Kidney (tissue), 22 donors: ENCODE data around the gene TSPAN14. TPM values are rescaled to one million over a fixed set of nuclear protein-coding genes. Genes with fewer than 3 reads are reported as not detected.

Source experiments
- DNase-seq, 5 donors: peaks; one replicate each; pipeline ENCODE4 v3.0.0-alpha.2; 2013 to 2020
- FAIRE-seq: peaks from 2 replicates; lab custom pipeline; 2012; peaks lifted over from hg19 to GRCh38; lab: Jason Lieb, UNC
- H3K27ac ChIP-seq, 2 donors: one replicate each; pipeline ENCODE4 v1.7.0; 2013; ENCODE audit warnings: low read depth in 2 of 2, low read length in 2 of 2, inconsistent platforms in 1 of 2
- H3K27me3 ChIP-seq: one replicate; pipeline ENCODE4 v1.7.1; 2013; ENCODE audit warnings: low read length, inconsistent platforms; ENCODE audit not compliant: control insufficient read depth, insufficient read depth
- H3K36me3 ChIP-seq, 3 donors: one replicate each; pipeline versions ENCODE4 v1.7.0 to v1.7.1; 2013; ENCODE audit warnings: low read length in 3 of 3, control low read depth in 1 of 3, inconsistent platforms in 1 of 3; ENCODE audit not compliant: insufficient read depth in 3 of 3, control insufficient read depth in 2 of 3
- H3K4me1 ChIP-seq, 3 donors: one replicate each; pipeline versions ENCODE4 v1.7.0 to v1.7.1; 2013; ENCODE audit warnings: low read length in 3 of 3, inconsistent platforms in 1 of 3, low read depth in 1 of 3; ENCODE audit not compliant: control insufficient read depth in 2 of 3, insufficient read depth in 2 of 3
- H3K4me3 ChIP-seq, 3 donors: one replicate each; pipeline versions ENCODE4 v1.7.0 to v1.8.1; 2013; ENCODE audit warnings: low read length in 3 of 3, control low read depth in 1 of 3, inconsistent platforms in 1 of 3
- H3K9ac ChIP-seq, 3 donors: one replicate each; pipeline versions ENCODE4 v1.7.0 to v1.7.1; 2013; ENCODE audit warnings: low read length in 3 of 3, control low read depth in 1 of 3, inconsistent platforms in 1 of 3
- H3K9me3 ChIP-seq, 3 donors: one replicate each; pipeline versions ENCODE4 v1.7.0 to v1.7.1; 2013; ENCODE audit warnings: low read length in 3 of 3, control low read depth in 1 of 3, inconsistent platforms in 1 of 3; ENCODE audit not compliant: control insufficient read depth in 2 of 3, insufficient read depth in 1 of 3
- CTCF ChIP-seq: IDR thresholded peaks from 3 replicates; pipeline ENCODE4 v1.5.1; 2012; ENCODE audit warnings: mild to moderate bottlenecking, moderate library complexity, borderline replicate concordance; ENCODE audit not compliant: insufficient read depth; ENCODE audit errors: extremely low read depth
- intact Hi-C: fragments of 100-400 bp; cut with DNase I; formaldehyde crosslinking; loops from one replicate; pipeline ENCODE4 v1.11.1; 2022
- long read RNA-seq, 10 donors: library from polyadenylated mRNA in 1 of 10; unstranded in 1 of 10; transcript quantifications; one replicate each; pipeline ENCODE4 v2.0.0 and lab custom pipeline, GENCODE V29; 2021 to 2026
- polyA plus RNA-seq: library from polyadenylated mRNA; stranded (reverse); fragments of 350-450 nt; fragmentation: Illumina TruSeq; extraction: RNeasy Lipid Tissue Mini Kit (QIAGEN cat#74804); gene quantifications from one replicate; pipeline ENCODE4 v1.2.3, GENCODE V29; 2014; ENCODE audit warnings: low read depth, low replicate concordance; ENCODE audit not compliant: insufficient read depth
- total RNA-seq: library from RNA; stranded (reverse); fragmentation: NEBNext Ultra II Directional; extraction: Animal tissue kit (Norgen Biotek cat#: 25700); gene quantifications from one replicate; pipeline ENCODE4 v1.2.1, GENCODE V29; 2021
- donor health status: control.
- donor health status: control.
- donor health status: control.
- donor health status: control.
- donor health status: control.
- donor health status: DM: yes; HTN: yes; CAD: no.
- donor health status: Normal renal cell carcinoma (clear cell type).

The TSPAN14 gene, protein sequence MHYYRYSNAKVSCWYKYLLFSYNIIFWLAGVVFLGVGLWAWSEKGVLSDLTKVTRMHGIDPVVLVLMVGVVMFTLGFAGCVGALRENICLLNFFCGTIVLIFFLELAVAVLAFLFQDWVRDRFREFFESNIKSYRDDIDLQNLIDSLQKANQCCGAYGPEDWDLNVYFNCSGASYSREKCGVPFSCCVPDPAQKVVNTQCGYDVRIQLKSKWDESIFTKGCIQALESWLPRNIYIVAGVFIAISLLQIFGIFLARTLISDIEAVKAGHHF
- total RNA-seq (183 TPM), polyA plus RNA-seq (36.8 TPM)
- long read RNA-seq, donor 1, full-length matches to known transcripts: 9 of 14 reads
- long read RNA-seq, donor 1, partial matches to known transcripts: 0 of 14 reads
- long read RNA-seq, donor 1, other reads (novel, unspliced or antisense): 5 of 14 reads
- long read RNA-seq, donor 2, full-length matches to known transcripts: 8 of 8 reads
- long read RNA-seq, donor 2, partial matches to known transcripts: 0 of 8 reads
- long read RNA-seq, donor 2, other reads (novel, unspliced or antisense): 0 of 8 reads
- long read RNA-seq, donor 3, full-length matches to known transcripts: 9 of 9 reads
- long read RNA-seq, donor 3, partial matches to known transcripts: 0 of 9 reads
- long read RNA-seq, donor 3, other reads (novel, unspliced or antisense): 0 of 9 reads
- long read RNA-seq, donor 4, full-length matches to known transcripts: 11 of 16 reads
- long read RNA-seq, donor 4, partial matches to known transcripts: 0 of 16 reads
- long read RNA-seq, donor 4, other reads (novel, unspliced or antisense): 5 of 16 reads
- long read RNA-seq, donor 5: 0 reads
- long read RNA-seq, donor 6, full-length matches to known transcripts: 1 of 1 reads
- long read RNA-seq, donor 6, partial matches to known transcripts: 0 of 1 reads
- long read RNA-seq, donor 6, other reads (novel, unspliced or antisense): 0 of 1 reads
- long read RNA-seq, donor 7, full-length matches to known transcripts: 15 of 101 reads
- long read RNA-seq, donor 7, partial matches to known transcripts: 6 of 101 reads
- long read RNA-seq, donor 7, other reads (novel, unspliced or antisense): 80 of 101 reads
- long read RNA-seq, donor 8, full-length matches to known transcripts: 10 of 10 reads
- long read RNA-seq, donor 8, partial matches to known transcripts: 0 of 10 reads
- long read RNA-seq, donor 8, other reads (novel, unspliced or antisense): 0 of 10 reads
- long read RNA-seq, donor 9, full-length matches to known transcripts: 7 of 7 reads
- long read RNA-seq, donor 9, partial matches to known transcripts: 0 of 7 reads
- long read RNA-seq, donor 9, other reads (novel, unspliced or antisense): 0 of 7 reads
- long read RNA-seq, donor 10, full-length matches to known transcripts: 5 of 5 reads
- long read RNA-seq, donor 10, partial matches to known transcripts: 0 of 5 reads
- long read RNA-seq, donor 10, other reads (novel, unspliced or antisense): 0 of 5 reads

DNA sequence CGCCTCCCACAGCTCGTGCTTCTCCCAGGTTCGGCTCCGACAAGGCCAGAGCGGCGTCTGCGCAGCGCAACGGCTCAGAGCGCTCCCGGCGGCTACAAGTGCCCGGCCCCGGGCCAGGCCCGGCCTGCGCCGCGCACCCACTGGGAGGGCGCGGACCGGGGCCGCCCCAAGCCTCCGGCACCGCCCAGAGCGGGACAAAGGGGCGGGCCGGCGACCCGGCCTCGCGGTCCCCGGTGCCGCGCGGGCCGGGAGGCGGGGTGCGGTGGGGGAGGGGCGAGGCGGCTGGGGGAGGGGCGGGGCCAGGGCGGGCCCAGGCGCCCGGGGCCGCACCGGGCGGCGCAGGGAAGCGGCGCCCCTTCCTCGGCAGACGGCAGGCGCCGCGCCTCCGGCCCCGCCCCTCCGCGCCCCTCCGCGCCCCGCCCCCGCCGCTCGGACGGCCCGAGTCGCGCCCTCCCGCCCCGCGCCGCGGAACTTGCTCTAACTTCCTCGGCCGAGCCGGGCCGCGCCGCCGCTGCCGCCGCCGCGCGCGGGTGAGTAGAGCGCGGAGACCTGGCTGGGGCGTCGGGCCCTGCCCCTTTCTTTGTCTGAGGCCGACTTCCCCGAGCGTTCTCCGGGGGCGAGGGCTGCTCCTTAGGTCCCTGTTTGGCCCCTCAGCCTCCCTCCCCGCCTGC is at the start of gene TSPAN14:
TSPAN14 (plus strand) TSS at position 469 of the 671 bp plus-strand sequence. CDS start 34,924 bp downstream, outside the sequence.
- FAIRE-seq (no peak), DNase-seq (peak; percentile 81 to 96 (median 90))
- Histone ChIP-seq H3K27me3 (no peaks in the 10 kb centered on the region), H3K36me3 (no peaks in the 10 kb centered on the region), H3K4me3 (peak within 1 kb of the TSS; percentile 72 to 81 (median 80)), H3K4me1 (peaks cover 0 to 39% (median 30%) of the 10 kb centered on the region in 3 donors), H3K27ac (peak within 1 kb of the TSS; percentile 86 to 89), H3K9me3 (no peaks in the 10 kb centered on the region), H3K9ac (peak within 1 kb of the TSS; percentile 67 to 86 (median 71))
- intact Hi-C loops: no loop called here
- no peak for TF ChIP-seq CTCF

GRCh38 chr10:80405035-80405434 is 49.1 kb upstream of the TSPAN14 start:
- Histone ChIP-seq H3K27ac (no peak overlapping the region), H3K27me3 (no peaks in the 10 kb centered on the region), H3K4me3 (no peak overlapping the region), H3K4me1 (peaks cover 3 to 21% (median 12%) of the 10 kb centered on the region in 3 donors), H3K36me3 (no peaks in the 10 kb centered on the region), H3K9ac (no peak overlapping the region), H3K9me3 (no peaks in the 10 kb centered on the region)
- DNase-seq (no peak), FAIRE-seq (no peak)
- no peak for TF ChIP-seq CTCF
- intact Hi-C loops: no loop called here

GRCh38 chr10:80405626-80406025 is 48.5 kb upstream of the TSPAN14 start:
- no peak for TF ChIP-seq CTCF
- intact Hi-C loops: no loop called here
- Histone ChIP-seq H3K9me3 (no peaks in the 10 kb centered on the region), H3K27ac (peak overlapping the region; percentile 24 to 36), H3K4me3 (no peak overlapping the region), H3K27me3 (no peaks in the 10 kb centered on the region), H3K4me1 (peaks cover 3 to 25% (median 16%) of the 10 kb centered on the region in 3 donors), H3K36me3 (no peaks in the 10 kb centered on the region), H3K9ac (no peak overlapping the region)
- DNase-seq: peak in 3 of 5 donors; percentile 52 to 86 (median 83)
- no peak for FAIRE-seq
